ENCODE results near the gene MAN1B1. TPM values are rescaled to one million over a fixed set of nuclear protein-coding genes. Genes with fewer than 3 reads are reported as not detected.

MAN1B1 gene
- total and polyA plus RNA-seq, 2 of the 8 experiments (the other 6 are each of a cell fraction or from before 2014, with no cell fraction given): 33.7 to 36.3 TPM

DNA sequence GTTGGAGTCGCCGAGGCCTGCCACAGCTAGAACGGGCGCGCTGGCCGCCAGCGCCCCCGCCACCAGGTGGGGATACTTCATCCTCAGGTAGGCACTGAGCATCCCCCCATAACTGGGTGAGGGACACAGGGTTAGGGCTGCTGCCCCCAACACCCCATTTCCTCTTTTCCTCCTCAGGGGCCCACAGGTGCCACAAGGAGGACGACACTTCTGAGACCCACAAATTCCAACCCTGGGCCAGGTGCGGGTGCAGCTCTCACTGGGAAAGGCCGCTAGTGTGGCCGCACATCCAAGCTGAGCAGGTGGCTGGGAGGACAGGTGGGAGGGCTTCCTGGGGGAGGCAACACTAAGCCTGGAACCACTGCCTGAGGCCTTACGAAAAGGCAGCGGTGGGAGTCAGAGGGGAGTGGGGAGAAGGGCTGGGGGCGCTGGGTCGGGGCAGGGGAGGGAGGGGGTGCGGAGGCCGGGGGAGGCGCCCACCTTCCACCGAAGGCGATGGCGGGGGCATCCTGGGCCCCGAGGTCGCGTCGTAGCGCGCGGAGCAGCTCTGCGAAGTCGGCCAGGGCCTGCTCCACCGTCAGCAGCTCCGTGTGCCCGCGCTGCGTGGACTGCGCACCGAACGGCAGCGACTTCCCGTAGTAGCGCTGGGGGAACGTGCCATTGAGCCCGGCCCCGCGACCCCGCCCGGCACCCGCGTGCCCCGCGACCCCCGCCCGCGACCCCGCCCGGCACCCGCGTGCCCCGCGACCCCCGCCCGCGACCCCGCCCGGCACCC, 26.8 kb downstream of the MAN1B1 start (continued):
- TF ChIP-seq CHD2 (IDR thresholded peaks at IDR 0.05; ENCODE audit: low read length): no peak
